ENCODE data around the gene CSMD2. TPM values are rescaled to one million over a fixed set of nuclear protein-coding genes. Genes with fewer than 3 reads are reported as not detected.

CSMD2 gene
- total RNA-seq, 1 experiment from 2014 or later, result 13.2 TPM

GRCh38 chr1:34025675-34026074 is 139.4 kb downstream of the CSMD2 start (continued):
- no peak for TF ChIP-seq ZSCAN18 (CRISPR knock-in tag; IDR thresholded peaks at IDR 0.05)
- TF ChIP-seq RORB (CRISPR knock-in tag; IDR thresholded peaks at IDR 0.05), result no peak
- no peak for TF ChIP-seq ATF6 (CRISPR knock-in tag; IDR thresholded peaks at IDR 0.05)
- no peak for TF ChIP-seq TEAD1 (CRISPR knock-in tag; IDR thresholded peaks at IDR 0.05)

- no peak for TF ChIP-seq ZMAT4 (CRISPR knock-in tag; IDR thresholded peaks at IDR 0.05)
- TF ChIP-seq PREB (CRISPR knock-in tag; IDR thresholded peaks at IDR 0.05; ENCODE audit: borderline replicate concordance), result no peak
- no peak for TF ChIP-seq TEAD1 (CRISPR knock-in tag; IDR thresholded peaks at IDR 0.05)
- TF ChIP-seq FOXP4 (CRISPR knock-in tag; IDR thresholded peaks at IDR 0.05), result no peak
- TF ChIP-seq SP1 (CRISPR knock-in tag; conservative IDR thresholded peaks at IDR 0.05), result no peak
- no peak for ATAC-seq
- CTCF ChIA-PET, result interaction anchor here (2.1 to 3.2 kb wide), 2 partner anchors 11 kb away, joined by 13 to 21 read pairs; no protein-coding TSS in a partner anchor
- Mint-ChIP-seq H3K4me1 (peaks cover 17% of the 10 kb centered on the region), H3K27ac (no peak overlapping the region), H3K4me3 (no peak overlapping the region), H3K36me3 (peaks cover 3% of the 10 kb centered on the region; the same call in 1 of the 2 replicates), H3K9me3 (no peaks in the 10 kb centered on the region), H3K27me3 (ENCODE audit: low read depth) (no peaks in the 10 kb centered on the region)
- POLR2A ChIA-PET, result no interaction called here
- no peak for DNase-seq (ENCODE audit: low spot score)
Observed at GRCh38 chr1:34024485-34024884, 140.5 kb downstream of the CSMD2 start.

GRCh38 chr1:34019741-34020552 is 145.1 kb downstream of the CSMD2 start:
- peaks cover 25% of the 10 kb centered on the region for H3K4me1 Mint-ChIP-seq
- H3K9me3 Mint-ChIP-seq, result peaks cover 9% of the 10 kb centered on the region

More at GRCh38 chr1:34019741-34020552, 145.1 kb downstream of the CSMD2 start:
- no peaks in the 10 kb centered on the region for H3K27me3 Mint-ChIP-seq (ENCODE audit: low read depth)
- ATAC-seq, result peak; percentile 74
- no peak overlapping the region for H3K4me3 Mint-ChIP-seq
- TF ChIP-seq JAZF1 (CRISPR knock-in tag; IDR thresholded peaks at IDR 0.05) (no peak), ZNF219 (CRISPR knock-in tag; IDR thresholded peaks at IDR 0.05; ENCODE audit: borderline replicate concordance) (no peak), AR (CRISPR knock-in tag; IDR thresholded peaks at IDR 0.05) (no peak), ETV6 (CRISPR knock-in tag; IDR thresholded peaks at IDR 0.05) (no peak), SP1 (CRISPR knock-in tag; conservative IDR thresholded peaks at IDR 0.05) (no peak)
- H3K27ac Mint-ChIP-seq, result peak overlapping the region; percentile 57
- H3K36me3 Mint-ChIP-seq, result peaks cover 2% of the 10 kb centered on the region; the same call in 1 of the 2 replicates
- ChIA-PET POLR2A (no interaction called here), CTCF (interaction anchor here (0.6 to 1.4 kb wide), 5 partner anchors 10 to 143 kb away, joined by 3 to 8 read pairs (median 4); no protein-coding TSS in a partner anchor)
- DNase-seq (ENCODE audit: low spot score), result no peak

All from WTC11 (cell line).